Muscle layer of colon (tissue), 2 donors: ENCODE measurements around the gene RBP5.

ENCODE experiments used
- H3K27ac ChIP-seq: one replicate; pipeline ENCODE4 v1.7.0; 2013; ENCODE audit warnings: low read depth, mild to moderate bottlenecking, low read length, moderate library complexity
- H3K27me3 ChIP-seq, 2 donors: one replicate each; pipeline ENCODE4 v1.7.0; 2013; ENCODE audit warnings: low read length in 2 of 2, mild to moderate bottlenecking in 2 of 2; ENCODE audit not compliant: insufficient read depth in 2 of 2, control insufficient read depth in 1 of 2
- H3K36me3 ChIP-seq: one replicate; pipeline ENCODE4 v1.7.0; 2013; ENCODE audit warnings: mild to moderate bottlenecking, low read length; ENCODE audit not compliant: insufficient read depth
- H3K4me1 ChIP-seq: one replicate; pipeline ENCODE4 v1.7.0; 2013; ENCODE audit warnings: mild to moderate bottlenecking, low read length; ENCODE audit not compliant: insufficient read depth
- H3K4me3 ChIP-seq, 2 donors: one replicate each; pipeline ENCODE4 v1.7.0; 2013; ENCODE audit warnings: low read length in 2 of 2, low read depth in 1 of 2, mild to moderate bottlenecking in 1 of 2, moderate library complexity in 1 of 2
- H3K9ac ChIP-seq: one replicate; pipeline ENCODE4 v1.7.0; 2013; ENCODE audit warnings: low read length
- H3K9me3 ChIP-seq: one replicate; pipeline ENCODE4 v1.7.0; 2013; ENCODE audit warnings: mild to moderate bottlenecking, low read length
- donor health status: abdominal sarcoma.
- donor health status: Adenocarcinoma of cecum.

The RBP5 gene

DNA sequence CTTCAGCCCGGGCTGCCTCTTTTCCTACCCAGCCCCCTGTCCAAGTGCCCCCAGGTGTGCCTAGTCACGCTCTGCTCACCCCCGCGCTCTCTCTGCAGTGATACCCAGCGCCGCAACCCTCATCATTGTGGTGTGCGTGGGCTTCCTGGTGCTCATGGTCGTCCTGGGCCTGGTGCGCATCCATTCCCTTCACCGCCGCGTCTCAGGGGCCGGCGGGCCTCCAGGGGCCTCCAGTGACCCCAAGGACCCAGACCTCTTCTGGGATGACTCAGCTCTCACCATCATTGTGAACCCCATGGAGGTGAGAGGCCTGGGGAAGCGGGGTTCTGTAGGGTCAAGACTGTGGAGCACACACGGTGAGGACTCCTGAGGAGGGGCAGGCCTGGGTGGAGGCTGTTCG, 28.7 kb upstream of the RBP5 start:
- H3K9ac ChIP-seq, result no peak overlapping the region
- no peaks in the 10 kb centered on the region for H3K9me3 ChIP-seq
- H3K27me3 ChIP-seq, result peaks cover 0 to 9% of the 10 kb centered on the region in 2 donors
- no peak overlapping the region for H3K27ac ChIP-seq
- H3K36me3 ChIP-seq, result no peaks in the 10 kb centered on the region
- no peaks in the 10 kb centered on the region for H3K4me1 ChIP-seq
- no peak overlapping the region for H3K4me3 ChIP-seq

DNA sequence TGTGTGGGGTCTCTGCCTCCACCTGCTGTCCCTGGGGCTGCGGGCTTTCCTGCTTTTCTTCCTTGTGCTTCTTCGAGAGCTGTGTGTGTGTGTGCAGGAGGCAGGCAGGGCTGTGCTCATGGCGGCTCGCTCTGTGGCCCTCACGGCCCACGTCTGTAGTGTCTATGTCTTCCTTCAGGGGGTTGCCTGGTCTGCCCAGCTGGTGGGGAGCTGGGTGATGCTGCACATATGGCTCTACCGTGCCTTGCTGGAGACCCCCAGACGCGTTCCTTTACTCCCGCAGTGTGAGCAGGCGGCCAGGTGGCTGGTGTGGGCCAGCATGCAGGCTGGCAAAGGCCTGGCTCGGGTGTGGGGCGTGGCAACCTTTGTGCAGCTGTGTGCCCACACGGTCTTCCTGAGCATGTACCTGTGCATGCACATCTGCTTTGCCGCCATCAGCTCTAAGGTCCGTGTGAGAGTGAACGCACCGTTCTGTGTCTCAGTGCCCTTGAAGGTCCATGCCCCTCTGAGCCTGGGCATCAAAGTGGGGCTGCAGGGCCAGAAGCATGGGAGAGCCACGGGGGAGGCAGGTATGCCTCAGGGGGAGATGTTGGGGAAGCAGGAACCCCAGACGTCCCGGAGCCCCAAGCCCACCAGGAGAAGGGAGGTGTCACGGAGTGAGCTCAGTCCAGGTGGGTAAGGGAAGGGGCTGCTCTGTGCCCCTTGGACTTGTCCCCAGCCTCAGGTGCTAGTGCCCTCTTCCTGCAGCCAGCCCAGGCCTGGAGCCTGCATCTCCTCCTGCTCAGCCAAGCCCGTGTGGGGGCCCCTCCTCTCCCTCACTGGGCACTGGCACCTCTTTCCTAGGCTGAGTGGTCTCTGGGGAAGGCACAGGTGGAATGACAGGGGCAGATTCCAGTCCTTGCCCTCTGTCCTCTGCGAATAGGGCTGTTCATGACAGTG, 27.8 kb upstream of the RBP5 start:
- H3K27ac ChIP-seq, result no peak overlapping the region
- peaks cover 0 to under 1% of the 10 kb centered on the region in 2 donors for H3K27me3 ChIP-seq
- no peak overlapping the region for H3K4me3 ChIP-seq
- no peaks in the 10 kb centered on the region for H3K9me3 ChIP-seq
- H3K4me1 ChIP-seq, result no peaks in the 10 kb centered on the region
- H3K36me3 ChIP-seq, result no peaks in the 10 kb centered on the region
- no peak overlapping the region for H3K9ac ChIP-seq

DNA sequence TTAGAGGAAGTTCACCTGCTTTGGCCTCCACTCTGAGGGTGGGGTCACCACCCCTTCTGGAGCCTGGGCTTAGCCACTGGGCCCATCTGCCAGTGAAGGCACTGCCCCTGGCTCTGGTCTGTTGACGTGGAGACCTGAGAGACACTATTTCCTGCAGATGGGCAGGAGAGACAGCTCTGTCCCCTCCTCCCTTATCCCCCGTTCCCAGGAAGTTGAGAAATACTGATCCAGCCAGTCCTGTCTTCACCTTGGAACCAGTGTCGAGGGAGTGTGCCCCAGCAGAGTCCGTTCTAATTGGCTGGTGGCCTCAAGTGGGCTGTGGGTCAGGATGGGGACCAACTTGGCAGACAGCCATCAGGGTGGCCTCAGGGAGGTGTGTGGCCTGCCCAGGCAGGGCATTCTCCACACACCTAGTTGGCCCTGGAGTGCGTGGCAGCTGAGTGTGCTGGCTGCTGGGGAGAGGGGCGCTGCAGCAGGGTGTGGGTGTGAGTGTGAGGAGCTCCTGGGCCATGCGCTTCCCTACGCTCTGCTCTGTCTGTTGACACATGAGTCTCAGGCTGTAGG, 26.9 kb upstream of the RBP5 start:
- Histone ChIP-seq H3K27me3 (no peaks in the 10 kb centered on the region), H3K27ac (no peak overlapping the region), H3K9me3 (no peaks in the 10 kb centered on the region), H3K4me3 (no peak overlapping the region), H3K36me3 (no peaks in the 10 kb centered on the region), H3K9ac (no peak overlapping the region), H3K4me1 (no peaks in the 10 kb centered on the region)

DNA sequence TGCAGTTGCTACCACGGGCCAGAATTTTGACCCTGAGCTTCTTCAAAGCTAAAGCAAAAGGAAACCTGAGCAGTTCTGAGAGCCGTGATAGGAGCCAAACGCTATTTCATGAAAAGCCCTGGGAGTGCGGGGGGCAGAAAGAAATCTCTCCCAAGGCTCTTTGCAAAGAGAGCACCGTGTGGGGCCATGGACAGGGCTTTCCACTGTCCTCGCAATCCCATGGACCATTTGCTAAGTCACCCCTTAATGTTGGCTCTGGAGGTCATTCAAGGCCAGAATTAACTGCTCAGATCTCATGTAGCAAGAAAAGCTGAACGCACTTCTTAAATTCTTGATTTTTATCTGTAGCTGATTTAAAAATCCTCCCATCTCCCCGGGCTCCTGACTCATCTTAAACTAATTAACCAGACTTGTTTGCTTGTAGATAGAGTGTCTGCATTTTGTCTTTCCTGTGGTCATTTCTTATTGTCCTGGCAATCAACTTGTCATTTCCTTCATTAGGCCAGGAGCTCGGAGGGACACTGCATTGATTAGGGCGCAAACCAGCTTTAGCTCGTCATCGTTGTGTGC, 26.3 kb upstream of the RBP5 start:
- Histone ChIP-seq H3K27me3 (no peaks in the 10 kb centered on the region), H3K27ac (no peak overlapping the region), H3K36me3 (peaks cover under 1% of the 10 kb centered on the region), H3K9me3 (no peaks in the 10 kb centered on the region), H3K9ac (no peak overlapping the region), H3K4me3 (no peak overlapping the region), H3K4me1 (no peaks in the 10 kb centered on the region)

DNA sequence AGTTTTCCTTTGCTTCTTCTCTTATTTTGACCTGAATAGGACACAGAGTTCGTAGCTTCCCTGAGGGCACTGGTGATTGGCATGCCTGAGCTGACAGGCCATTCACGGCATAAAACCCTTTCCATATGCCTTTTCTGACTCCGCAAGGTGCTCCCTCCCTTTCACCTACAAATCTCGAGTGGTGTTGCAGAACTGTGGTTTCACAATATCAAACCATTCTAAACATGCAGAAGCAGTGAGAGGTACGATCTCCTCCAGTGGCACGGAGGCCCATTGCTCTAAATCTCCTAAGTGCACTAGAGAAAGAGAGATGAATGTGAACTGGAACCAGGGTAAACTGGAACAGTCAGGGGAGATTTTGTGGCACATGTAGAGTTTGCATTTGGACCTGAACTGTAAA, 25.4 kb upstream of the RBP5 start:
- Histone ChIP-seq H3K9me3 (no peaks in the 10 kb centered on the region), H3K36me3 (peaks cover 10% of the 10 kb centered on the region), H3K9ac (no peak overlapping the region), H3K27me3 (no peaks in the 10 kb centered on the region), H3K27ac (no peak overlapping the region), H3K4me3 (no peak overlapping the region), H3K4me1 (no peaks in the 10 kb centered on the region)

DNA sequence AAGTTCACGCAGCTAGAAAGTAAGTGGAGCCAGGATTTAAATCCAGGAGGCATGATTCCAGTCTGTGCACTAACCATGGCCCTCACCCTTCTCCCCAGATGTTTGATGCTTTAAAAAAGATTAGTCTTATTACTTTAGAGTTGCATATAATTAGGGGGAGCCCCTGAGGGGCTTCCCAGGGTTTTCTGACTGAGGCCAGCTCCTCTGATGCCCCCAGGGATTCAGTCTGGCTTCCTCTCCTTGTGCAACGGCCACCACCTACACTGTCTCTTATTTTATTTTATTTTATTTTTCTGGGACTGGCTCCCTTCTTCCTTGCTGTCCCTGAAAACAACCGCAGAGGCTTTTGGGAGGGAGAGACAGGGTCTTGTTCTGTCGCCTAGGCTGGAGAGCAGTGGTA, 24.1 kb upstream of the RBP5 start:
- Histone ChIP-seq H3K36me3 (peaks cover 11% of the 10 kb centered on the region), H3K27ac (no peak overlapping the region), H3K4me1 (no peaks in the 10 kb centered on the region), H3K4me3 (no peak overlapping the region), H3K9me3 (no peaks in the 10 kb centered on the region), H3K27me3 (no peaks in the 10 kb centered on the region), H3K9ac (no peak overlapping the region)

DNA sequence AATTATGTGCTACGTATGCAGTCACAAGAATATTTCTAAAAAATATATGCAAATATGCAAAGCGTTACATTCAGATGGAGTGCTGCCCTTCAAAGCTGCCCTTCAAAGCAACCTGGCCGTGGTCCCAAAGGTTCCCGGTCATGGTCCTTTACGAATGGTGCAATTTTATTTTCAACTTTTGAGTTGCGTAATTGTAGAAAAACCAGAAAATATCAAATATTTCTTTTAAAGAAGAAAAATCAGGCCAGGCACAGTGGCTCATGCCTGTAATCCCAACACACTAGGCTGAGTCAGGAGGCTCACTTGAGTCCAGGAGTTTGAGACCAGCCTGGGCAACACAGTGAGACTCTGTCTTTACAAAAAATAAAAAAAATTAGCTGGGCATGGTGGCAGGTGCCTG, 22.8 kb upstream of the RBP5 start:
- Histone ChIP-seq H3K27me3 (no peaks in the 10 kb centered on the region), H3K9me3 (no peaks in the 10 kb centered on the region), H3K4me1 (no peaks in the 10 kb centered on the region), H3K4me3 (no peak overlapping the region), H3K36me3 (peaks cover 13% of the 10 kb centered on the region), H3K27ac (no peak overlapping the region), H3K9ac (no peak overlapping the region)

DNA sequence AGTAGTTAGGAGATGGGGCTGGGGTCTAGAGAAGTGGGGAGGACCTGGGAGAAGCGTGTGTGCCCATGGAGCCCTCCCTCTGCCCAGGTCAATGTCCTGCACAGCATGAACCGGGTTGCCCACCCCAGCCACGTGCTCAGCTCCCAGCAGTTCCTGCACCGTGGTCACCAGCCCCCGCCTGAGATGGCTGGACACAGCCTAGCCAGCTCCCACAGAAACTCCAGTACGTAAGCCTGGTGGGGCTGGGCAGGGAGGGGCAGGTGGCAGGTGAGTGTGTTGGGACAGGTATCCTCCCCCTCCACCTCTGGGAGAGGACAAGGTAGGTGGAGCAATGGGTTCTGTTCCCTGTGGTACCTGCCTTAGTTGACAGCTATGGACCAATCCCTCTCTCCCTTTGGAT, 22.2 kb upstream of the RBP5 start:
- H3K27ac ChIP-seq, result no peak overlapping the region
- no peaks in the 10 kb centered on the region for H3K9me3 ChIP-seq
- H3K36me3 ChIP-seq, result peaks cover 17% of the 10 kb centered on the region

DNA sequence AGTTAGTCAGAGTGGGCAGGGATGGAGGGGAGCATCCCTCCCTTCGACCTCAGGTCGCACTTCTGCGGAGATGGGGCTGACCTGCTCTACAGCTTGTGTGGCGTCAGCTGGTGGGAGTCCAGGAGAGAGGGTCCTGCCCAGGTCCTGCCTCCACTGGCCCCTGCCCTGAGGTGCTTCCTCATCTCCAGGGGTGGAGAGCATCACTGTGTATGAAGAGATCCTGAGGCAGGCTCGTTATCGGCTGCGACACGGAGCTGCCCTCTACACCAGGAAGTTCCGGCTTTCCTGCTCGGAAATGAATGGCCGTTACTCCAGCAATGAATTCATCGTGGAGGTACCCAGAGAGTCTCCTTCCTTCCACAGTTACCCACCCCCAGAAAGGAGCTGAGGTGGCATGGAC, 21.7 kb upstream of the RBP5 start:
- Histone ChIP-seq H3K9me3 (no peaks in the 10 kb centered on the region), H3K9ac (no peak overlapping the region), H3K27ac (no peak overlapping the region), H3K27me3 (no peaks in the 10 kb centered on the region), H3K36me3 (peaks cover 17% of the 10 kb centered on the region), H3K4me1 (no peaks in the 10 kb centered on the region), H3K4me3 (no peak overlapping the region)

More for the DNA sequence above, 22.2 kb upstream of the RBP5 start:
- H3K4me1 ChIP-seq, result no peaks in the 10 kb centered on the region
- H3K27me3 ChIP-seq, result no peaks in the 10 kb centered on the region
- no peak overlapping the region for H3K4me3 ChIP-seq
- no peak overlapping the region for H3K9ac ChIP-seq

DNA sequence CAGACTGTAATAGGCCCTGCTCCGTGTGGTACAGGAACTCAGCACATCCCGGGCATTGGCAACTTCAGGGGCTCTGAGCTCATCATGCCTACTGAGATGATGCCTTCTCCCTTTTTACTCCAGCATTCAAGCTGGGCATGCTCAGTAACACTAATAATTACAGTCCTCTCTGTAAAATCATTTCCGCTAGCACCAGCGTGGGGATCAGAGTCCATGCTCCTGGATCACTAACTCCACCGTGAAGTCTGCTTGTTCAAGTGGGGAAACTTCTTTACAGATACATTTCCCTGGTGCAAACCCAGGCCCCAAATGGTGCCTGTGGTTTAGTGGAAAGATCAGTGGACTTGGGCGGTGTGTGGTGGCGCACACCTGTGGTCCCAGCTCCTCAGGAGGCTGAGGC, 18.2 kb upstream of the RBP5 start:
- Histone ChIP-seq H3K27ac (no peak overlapping the region), H3K27me3 (no peaks in the 10 kb centered on the region), H3K4me3 (no peak overlapping the region), H3K9me3 (no peaks in the 10 kb centered on the region), H3K9ac (no peak overlapping the region), H3K4me1 (no peaks in the 10 kb centered on the region), H3K36me3 (peaks cover 17% of the 10 kb centered on the region)

DNA sequence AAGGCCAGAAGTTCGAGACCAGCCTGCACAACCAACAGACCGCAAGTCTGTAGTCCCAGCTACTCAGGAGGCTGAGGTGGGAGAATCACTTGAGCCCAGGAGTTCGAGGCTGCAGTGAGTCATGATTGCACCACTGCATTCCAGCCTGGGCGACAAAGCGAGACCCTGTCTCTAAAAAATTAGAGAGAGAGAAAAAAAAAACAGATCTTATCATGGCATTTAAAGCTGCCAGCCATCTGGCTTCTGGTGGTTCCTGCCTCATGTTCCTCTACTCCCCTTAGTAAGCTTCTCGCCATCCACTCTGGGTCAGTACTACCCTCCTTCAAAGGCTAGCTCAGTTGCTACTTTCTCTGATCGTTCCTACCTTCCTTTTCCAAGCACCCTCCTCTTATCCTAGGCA, 17.5 kb upstream of the RBP5 start:
- no peaks in the 10 kb centered on the region for H3K4me1 ChIP-seq
- peaks cover 17% of the 10 kb centered on the region for H3K36me3 ChIP-seq

More for the DNA sequence above, 17.5 kb upstream of the RBP5 start:
- H3K4me3 ChIP-seq, result no peak overlapping the region
- H3K27ac ChIP-seq, result no peak overlapping the region
- H3K27me3 ChIP-seq, result no peaks in the 10 kb centered on the region
- no peaks in the 10 kb centered on the region for H3K9me3 ChIP-seq
- H3K9ac ChIP-seq, result no peak overlapping the region
